RCC 7860 (cell line): ENCODE data around the gene TMUB2.

Experiments used
- DNase-seq: peaks from one replicate; pipeline ENCODE4 v3.0.0-alpha.2; 2015; ENCODE audit warnings: low spot score
- FAIRE-seq: peaks from 2 replicates; lab custom pipeline; 2012; peaks lifted over from hg19 to GRCh38; lab: Jason Lieb, UNC

Gene TMUB2

GRCh38 chr17:44176257-44176656, 10.5 kb upstream of the TMUB2 start:
- DNase-seq: no peak
- FAIRE-seq: no peak

GRCh38 chr17:44176671-44177501, 9.9 kb upstream of the TMUB2 start:
- no peak for FAIRE-seq

GRCh38 chr17:44177640-44178039, 9.1 kb upstream of the TMUB2 start:
- no peak for FAIRE-seq
- no peak for DNase-seq

More at GRCh38 chr17:44176671-44177501, 9.9 kb upstream of the TMUB2 start:
- DNase-seq: no peak

- DNase-seq: no peak
- no peak for FAIRE-seq
Measured at GRCh38 chr17:44178133-44178532, 8.6 kb upstream of the TMUB2 start.

- DNase-seq (no peak), FAIRE-seq (no peak)
Measured at GRCh38 chr17:44183024-44183423, 3.7 kb upstream of the TMUB2 start.

- DNase-seq (no peak), FAIRE-seq (no peak)
Measured at GRCh38 chr17:44184212-44184810, 2.5 kb upstream of the TMUB2 start.

GRCh38 chr17:44187131-44187899, 543 bp downstream of the TMUB2 start:
- no peak for DNase-seq

GRCh38 chr17:44188576-44189403, 2.0 kb downstream of the TMUB2 start:
- FAIRE-seq (no peak), DNase-seq (no peak)

More at GRCh38 chr17:44187131-44187899, 543 bp downstream of the TMUB2 start:
- no peak for FAIRE-seq

- FAIRE-seq (no peak), DNase-seq (no peak)
Measured at GRCh38 chr17:44190481-44190880, 3.7 kb downstream of the TMUB2 start.

- FAIRE-seq (no peak), DNase-seq (no peak)
Measured at GRCh38 chr17:44191369-44191768, 4.6 kb downstream of the TMUB2 start.

GRCh38 chr17:44191941-44192496, 5.2 kb downstream of the TMUB2 start:
- FAIRE-seq (no peak), DNase-seq (no peak)

GRCh38 chr17:44192750-44193149, 6.0 kb downstream of the TMUB2 start:
- DNase-seq (no peak), FAIRE-seq (no peak)

GRCh38 chr17:44193326-44194084, 6.7 kb downstream of the TMUB2 start:
- FAIRE-seq (no peak), DNase-seq (no peak)

- no peak for FAIRE-seq
- DNase-seq: no peak
Measured at GRCh38 chr17:44197107-44197506, 10.3 kb downstream of the TMUB2 start.

GRCh38 chr17:44197980-44198720, 11.4 kb downstream of the TMUB2 start:
- peak; percentile 15 for DNase-seq

GRCh38 chr17:44198721-44199552, 12.2 kb downstream of the TMUB2 start:
- no peak for FAIRE-seq
- DNase-seq: peak; percentile 12

More at GRCh38 chr17:44197980-44198720, 11.4 kb downstream of the TMUB2 start:
- no peak for FAIRE-seq

GRCh38 chr17:44199553-44200477, 13.0 kb downstream of the TMUB2 start, which contains the start of gene ATXN7L3:
Gene ATXN7L3, minus strand, starts transcription at chr17:44199884. Its CDS starts 1,814 bp downstream, at chr17:44198070.
- DNase-seq: peak; percentile 91
- no peak for FAIRE-seq
